ENCODE data around the gene CREB3. TPM values are rescaled to one million over a fixed set of nuclear protein-coding genes. Genes with fewer than 3 reads are reported as not detected.

CREB3 gene
- total RNA-seq (10 to 100 TPM in 1 of 2 donors, 1 to 10 TPM in 1; 9.2 to 21.3 TPM), polyA plus RNA-seq (10 to 100 TPM; 14.9 to 21.4 TPM)

GRCh38 chr9:35732185-35732799 lies at the start of gene CREB3, which contains the start of gene TLN1:
CREB3 (plus strand) TSS chr9:35732666; CDS start chr9:35732773, 107 bp downstream.
TLN1 (minus strand) TSS chr9:35732195; CDS start chr9:35725694, 6,501 bp downstream.
- H3K4me3 ChIP-seq (ENCODE audit: low read depth in 1 of 3, low read length in 3 of 3): peak within 1 kb of the TSS; percentile 75 to 91 (median 90)
- TF ChIP-seq FOXA1 (IDR thresholded peaks at IDR 0.05) (no peak), SP1 (IDR thresholded peaks at IDR 0.05) (peak; percentile 89), JUND (IDR thresholded peaks at IDR 0.05) (peak; percentile 77 to 78), RAD21 (IDR thresholded peaks at IDR 0.05) (peak; percentile 44 to 47), ATF3 (IDR thresholded peaks at IDR 0.05) (no peak), CTCF (IDR thresholded peaks at IDR 0.05; ENCODE audit: low read depth, low read length, missing input control) (no peak), FOXA2 (IDR thresholded peaks at IDR 0.05) (no peak), MAX (IDR thresholded peaks at IDR 0.05) (peak; percentile 81), EGR1 (IDR thresholded peaks at IDR 0.05; ENCODE audit: low read depth in 2 of 2) (peak; percentile 66 to 72), GABPA (IDR thresholded peaks at IDR 0.05 in 1 of 2, conservative IDR thresholded peaks at IDR 0.05 in 1 of 2) (peak; percentile 74 to 91), NR2F2 (IDR thresholded peaks at IDR 0.05) (peak; percentile 65), HNF4G (IDR thresholded peaks at IDR 0.05) (no peak), HNF4A (conservative IDR thresholded peaks at IDR 0.05) (peak; percentile 39 to 55), REST (IDR thresholded peaks at IDR 0.05) (peak; percentile 88), RXRA (IDR thresholded peaks at IDR 0.05) (peak; percentile 65 to 68), TAF1 (conservative IDR thresholded peaks at IDR 0.05) (peak; percentile 82), YY1 (IDR thresholded peaks at IDR 0.05) (peak; percentile 93), ZBTB33 (IDR thresholded peaks at IDR 0.05) (no peak)
- H3K27ac ChIP-seq (ENCODE audit: low read depth in 1 of 2, low read length in 2 of 2): peak within 1 kb of the TSS; percentile 95 to 98
- peak; percentile 93 for DNase-seq (ENCODE audit: low spot score)
- peak within 1 kb of the TSS; percentile 89 to 96 for H3K9ac ChIP-seq (ENCODE audit: low read depth in 1 of 2, low read length in 2 of 2)
- WGBS: under 1% methylated on average over 49 of the region's 49 CpGs
- H3K9me3 ChIP-seq (ENCODE audit: control insufficient read depth in 4 of 4, low read length in 3 of 4): no peaks in the 10 kb centered on the region
- peaks cover 20 to 62% (median 48%) of the 10 kb centered on the region in 4 donors for H3K4me1 ChIP-seq (ENCODE audit: control insufficient read depth in 4 of 4, insufficient read depth in 4 of 4, low read length in 3 of 4)
- no peaks in the 10 kb centered on the region for H3K27me3 ChIP-seq (ENCODE audit: control insufficient read depth in 4 of 4, insufficient read depth in 4 of 4, low read length in 3 of 4)
- peaks cover 4 to 20% (median 11%) of the 10 kb centered on the region in 4 donors for H3K36me3 ChIP-seq (ENCODE audit: control insufficient read depth in 4 of 4, insufficient read depth in 3 of 4, low read depth in 1 of 4, low read length in 3 of 4)

Data from liver (tissue), 9 donors.